Measurements from ENCODE around the gene TACR3.
A peak's percentile ranks its signal among the peaks of the same experiment; 100 is the strongest.
"Not testable (repeated sequence)": the region's sequence is repeated elsewhere in the genome, so short reads cannot be mapped to it uniquely, and the experiment has no call there.

Gene TACR3, protein sequence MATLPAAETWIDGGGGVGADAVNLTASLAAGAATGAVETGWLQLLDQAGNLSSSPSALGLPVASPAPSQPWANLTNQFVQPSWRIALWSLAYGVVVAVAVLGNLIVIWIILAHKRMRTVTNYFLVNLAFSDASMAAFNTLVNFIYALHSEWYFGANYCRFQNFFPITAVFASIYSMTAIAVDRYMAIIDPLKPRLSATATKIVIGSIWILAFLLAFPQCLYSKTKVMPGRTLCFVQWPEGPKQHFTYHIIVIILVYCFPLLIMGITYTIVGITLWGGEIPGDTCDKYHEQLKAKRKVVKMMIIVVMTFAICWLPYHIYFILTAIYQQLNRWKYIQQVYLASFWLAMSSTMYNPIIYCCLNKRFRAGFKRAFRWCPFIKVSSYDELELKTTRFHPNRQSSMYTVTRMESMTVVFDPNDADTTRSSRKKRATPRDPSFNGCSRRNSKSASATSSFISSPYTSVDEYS

DNA sequence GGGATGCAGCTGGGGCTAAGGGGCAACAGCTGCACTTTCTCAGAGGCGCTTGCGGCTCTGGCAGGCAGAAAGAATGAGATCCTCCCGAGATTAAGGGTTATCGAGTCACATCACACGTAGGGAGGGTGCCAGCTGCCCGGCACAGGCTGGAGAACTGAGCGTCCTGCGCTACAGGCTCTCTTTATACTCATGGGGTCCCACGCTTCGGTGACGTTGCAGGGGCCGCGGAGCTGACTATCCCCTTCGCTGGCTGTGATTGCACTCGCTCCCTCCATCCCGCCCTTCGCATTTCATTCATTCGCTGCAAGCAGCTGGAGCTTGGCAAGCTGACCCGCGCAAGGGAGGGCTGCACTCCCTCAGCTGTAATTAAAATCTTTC, at the start of gene TACR3:
Gene TACR3, minus strand, starts transcription at position 156 of the 378 bp plus-strand sequence. CDS start 310 bp downstream, outside the sequence.
- peak; percentile 8 for DNase-seq

DNA sequence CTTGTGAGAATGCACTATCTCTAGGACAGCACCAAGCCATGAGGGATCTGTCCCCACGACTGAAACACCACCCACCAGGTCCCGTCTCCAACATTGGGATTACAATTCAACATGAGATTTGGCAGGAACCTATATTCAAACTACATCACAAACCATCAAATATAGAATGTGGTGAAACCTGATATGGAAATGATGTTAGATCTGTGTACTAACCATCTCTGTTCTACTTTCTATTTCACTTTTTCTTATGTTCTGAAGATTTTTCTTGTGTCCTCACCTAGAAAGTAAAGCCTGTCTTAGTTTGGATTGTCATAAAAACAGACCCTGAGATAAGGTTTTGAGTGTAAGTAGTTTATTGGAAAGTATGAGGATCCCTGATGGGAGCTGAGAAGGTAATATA, 37.8 kb upstream of the TACR3 start:
- DNase-seq: no peak

DNA sequence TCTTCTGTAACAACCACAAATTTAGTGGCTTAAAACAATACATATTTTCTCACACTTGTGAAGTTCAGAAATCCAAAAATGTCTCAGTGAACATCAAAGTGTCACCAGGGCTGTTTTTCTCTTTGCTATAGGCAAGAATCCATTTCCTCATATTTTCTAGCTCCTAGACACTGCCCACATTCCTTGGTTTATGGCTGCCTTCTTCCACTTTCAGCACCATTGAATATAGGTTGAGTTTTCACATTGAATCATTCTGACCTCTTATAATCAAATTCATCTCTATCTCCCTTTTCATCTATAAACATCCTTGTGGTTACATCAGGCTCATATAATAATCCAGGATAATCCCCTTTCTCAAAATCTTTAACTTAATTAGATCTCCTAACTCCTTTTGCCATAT, 37.0 kb upstream of the TACR3 start:
- no peak for DNase-seq

DNA sequence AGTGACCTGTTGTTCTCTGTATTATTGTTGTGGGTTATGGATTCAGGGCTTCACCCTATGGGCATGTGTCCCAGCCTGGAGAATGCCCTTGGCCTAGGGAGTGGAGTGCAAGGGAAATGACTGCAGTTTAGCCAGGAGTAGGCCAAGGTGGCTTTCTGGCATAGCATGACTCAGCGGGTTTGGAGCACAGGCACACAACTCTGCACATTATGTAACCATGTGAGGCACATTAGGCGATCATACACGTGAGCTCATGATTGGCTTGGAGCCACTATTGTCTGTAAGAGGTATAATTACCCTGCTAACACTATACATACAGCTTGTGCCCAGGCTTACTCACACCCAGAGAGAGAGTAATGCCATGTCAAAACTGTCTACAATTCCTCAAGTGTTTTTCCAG, 35.1 kb upstream of the TACR3 start:
- peak; percentile 2 for DNase-seq

DNA sequence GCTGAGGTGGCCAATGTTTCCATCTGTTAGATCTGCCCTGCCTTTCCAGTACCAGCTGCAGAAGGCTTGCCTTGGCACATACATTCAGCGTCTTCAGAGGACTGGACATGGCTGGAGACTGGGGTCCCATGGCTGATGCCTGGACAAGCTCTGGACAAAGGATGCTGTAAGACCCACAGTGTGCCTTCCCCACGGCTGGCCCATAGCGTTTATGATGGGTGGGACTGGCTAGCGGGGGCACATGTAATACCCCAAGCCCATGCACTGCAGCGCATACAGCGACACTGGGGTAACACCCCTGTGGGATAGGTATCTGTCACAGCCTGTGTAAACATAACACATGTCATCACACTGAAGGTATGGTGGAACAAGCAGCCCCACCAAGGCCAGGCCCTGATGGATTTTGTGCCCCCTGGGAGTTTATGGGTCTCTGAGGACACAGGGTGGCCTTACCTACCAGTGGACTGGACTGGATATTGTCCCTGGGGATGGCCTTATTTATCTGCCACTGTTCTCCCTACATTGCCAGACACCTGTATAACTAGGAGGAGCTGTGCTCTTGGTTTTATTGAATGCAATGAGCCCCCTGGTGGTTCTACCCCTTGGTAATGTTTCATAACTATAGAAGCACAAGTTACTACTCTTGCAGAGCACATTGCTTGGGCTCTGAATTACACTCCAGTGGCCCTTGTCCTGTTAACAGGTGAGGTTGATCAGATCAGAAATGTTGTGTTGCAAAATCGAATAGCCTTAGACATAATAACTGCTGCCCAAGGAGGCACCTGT, 34.3 kb upstream of the TACR3 start:
- no peak for DNase-seq

DNA sequence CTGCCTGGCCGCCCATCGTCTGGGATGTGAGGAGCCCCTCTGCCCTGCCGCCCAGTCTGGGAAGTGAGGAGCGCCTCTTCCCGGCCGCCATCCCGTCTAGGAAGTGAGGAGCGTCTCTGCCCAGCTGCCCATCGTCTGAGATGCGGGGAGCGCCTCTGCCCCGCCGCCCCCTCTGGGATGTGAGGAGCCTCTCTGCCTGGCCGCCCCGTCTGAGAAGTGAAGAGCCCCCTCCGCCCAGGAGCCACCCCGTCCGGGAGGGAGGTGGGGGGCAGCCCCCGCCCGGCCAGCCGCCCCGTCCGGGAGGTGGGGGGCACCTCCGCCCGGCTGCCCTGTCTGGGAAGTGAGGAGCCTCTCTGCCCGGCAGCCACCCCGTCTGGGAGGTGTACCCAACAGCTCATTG, 3.4 kb upstream of the TACR3 start:
- DNase-seq: not testable (repeated sequence)

DNA sequence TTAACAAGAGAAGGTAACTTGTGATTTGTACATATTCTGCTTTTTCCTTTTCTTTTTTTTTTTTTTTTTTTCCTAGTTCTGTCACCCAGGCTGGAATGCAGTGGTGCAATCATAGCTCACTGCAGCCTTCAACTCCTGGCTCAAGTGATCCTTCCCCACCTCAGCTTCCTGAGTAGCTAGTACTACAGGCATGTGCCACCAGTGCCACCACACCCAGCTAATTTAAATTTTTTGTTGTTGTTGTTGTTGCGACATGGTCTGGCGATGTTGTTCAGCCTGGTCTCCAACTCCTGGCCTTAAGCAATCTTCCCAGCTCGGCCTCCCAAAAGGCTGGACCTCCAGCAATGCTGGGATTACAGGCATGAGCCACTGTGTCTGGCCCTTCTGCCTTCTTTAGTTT, 1.5 kb upstream of the TACR3 start:
- no peak for DNase-seq

DNA sequence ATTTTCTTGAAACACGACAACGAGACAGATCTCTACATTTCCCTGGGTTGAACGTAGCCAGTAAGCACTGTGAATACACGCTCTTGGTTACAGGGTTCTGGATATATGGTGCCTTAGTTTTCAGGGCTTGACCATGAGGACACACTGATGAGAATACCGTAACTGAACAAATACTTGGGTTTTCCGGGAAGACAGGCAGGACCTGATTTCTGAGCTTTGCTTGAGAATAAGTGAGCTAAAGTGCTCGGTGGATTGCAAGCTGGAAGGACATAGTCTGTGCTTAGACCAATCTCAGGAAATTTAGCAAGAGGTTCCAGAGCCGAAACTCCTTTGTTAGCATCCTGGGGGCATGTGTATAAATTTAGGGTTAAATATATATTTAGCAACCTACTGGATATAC, 876 bp upstream of the TACR3 start:
- DNase-seq: no peak

DNA sequence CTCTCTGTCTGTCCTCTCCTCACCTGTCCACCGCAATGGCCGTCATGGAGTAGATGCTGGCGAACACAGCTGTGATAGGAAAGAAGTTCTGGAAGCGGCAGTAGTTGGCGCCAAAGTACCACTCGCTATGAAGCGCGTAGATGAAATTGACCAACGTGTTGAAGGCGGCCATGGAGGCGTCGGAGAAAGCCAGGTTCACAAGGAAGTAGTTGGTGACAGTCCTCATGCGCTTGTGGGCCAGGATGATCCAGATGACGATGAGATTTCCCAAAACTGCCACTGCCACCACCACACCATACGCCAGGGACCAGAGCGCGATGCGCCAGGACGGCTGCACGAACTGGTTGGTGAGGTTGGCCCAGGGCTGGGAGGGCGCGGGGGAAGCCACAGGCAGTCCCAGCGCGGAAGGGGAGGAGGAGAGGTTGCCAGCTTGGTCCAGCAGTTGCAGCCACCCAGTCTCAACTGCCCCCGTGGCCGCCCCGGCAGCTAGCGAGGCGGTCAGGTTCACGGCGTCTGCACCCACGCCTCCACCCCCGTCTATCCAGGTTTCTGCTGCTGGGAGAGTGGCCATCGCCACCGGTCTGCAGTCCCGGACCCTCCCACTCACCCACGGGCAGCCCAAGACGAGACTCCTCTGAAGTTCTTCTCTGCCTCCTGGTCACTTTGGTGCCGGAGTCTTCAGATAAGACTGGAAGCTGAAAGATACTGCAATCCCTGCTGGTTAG, 518 bp downstream of the TACR3 start:
- DNase-seq: no peak

DNA sequence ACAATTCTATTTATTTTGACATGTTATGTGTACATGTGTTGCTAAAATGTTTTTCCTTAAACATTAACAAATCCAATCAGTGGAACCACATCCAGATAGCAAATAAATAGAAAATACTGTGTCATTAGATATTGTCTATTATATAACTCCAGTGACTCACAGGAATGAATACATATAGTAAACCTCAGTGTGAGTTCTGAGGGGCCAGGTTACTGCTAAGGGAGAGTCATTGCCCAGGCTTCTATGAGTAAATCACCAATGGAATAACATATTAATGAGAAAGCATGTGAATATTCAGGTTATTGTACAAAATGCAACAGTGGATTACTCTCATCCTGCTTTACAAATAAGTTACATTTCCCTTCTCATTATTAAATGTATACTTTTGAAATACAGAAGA, 27.2 kb downstream of the TACR3 start:
- no peak for DNase-seq

DNA sequence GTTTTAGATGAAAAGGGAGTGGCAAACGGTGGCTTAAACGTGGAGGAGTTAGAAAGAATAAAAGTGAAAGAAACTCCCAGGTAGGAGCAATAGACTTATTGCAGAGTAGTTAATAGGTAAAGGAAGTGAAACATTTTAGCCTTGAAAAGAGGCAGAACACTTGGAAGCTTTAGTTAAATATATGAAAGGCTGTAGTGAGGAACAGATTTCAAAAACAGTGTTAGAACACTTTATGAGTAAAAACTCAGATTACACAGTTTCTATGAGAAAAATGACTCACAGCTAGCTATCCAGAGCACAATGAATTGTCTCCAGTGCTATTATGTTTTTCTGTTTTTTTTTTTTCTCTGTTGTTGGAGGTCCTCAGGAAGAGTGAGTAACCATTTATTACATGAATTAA, 45.8 kb downstream of the TACR3 start:
- no peak for DNase-seq

DNA sequence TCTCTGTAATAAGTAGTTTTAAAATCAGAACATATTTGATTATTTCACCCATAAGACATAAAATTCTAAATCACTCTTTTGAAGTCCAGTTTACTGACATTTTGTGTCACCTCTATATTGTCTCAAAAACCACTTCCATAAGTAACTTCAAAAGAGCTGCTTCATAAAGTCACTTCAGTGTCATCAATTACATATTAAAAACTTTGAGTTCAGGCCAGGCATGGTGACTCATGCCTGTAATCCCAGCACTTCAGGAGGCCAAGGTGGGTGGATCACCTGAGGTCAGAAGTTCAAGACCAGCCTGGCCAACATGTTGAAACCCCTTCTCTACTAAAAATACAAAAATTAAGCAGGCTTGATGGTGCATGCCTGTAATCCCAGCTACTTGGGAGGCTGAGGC, 53.0 kb downstream of the TACR3 start:
- DNase-seq: not testable (repeated sequence)

DNA sequence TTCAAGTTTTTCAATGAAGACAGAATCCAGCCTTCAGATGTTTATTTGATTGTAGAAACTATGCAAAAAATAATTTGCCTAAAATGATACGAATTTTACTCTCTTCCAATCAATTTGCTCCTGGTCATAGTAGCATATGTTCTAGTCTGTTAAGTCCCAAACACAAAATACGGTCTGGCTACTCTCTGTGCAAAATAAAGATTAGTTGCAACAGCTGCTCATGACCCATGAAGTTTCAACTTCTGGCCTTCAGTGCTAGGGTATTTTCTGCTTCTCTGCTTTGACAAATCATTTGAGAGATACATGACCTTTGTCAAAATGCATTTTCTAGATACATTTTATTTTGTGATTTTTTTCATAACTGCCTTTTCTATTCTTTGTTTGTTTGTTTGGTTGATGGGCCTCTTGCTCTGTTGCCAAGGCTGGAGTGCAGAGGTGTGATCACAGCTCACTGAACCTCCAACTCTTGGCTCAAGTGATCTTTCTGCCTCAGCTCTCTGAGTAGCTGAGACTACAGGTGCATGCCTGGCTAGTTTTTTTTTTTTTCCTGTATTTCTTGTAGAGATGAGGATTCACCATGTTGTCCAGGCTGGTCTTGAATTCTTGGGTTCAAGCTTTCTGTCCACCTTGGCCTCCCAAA, 55.2 kb downstream of the TACR3 start:
- no peak for DNase-seq

DNA sequence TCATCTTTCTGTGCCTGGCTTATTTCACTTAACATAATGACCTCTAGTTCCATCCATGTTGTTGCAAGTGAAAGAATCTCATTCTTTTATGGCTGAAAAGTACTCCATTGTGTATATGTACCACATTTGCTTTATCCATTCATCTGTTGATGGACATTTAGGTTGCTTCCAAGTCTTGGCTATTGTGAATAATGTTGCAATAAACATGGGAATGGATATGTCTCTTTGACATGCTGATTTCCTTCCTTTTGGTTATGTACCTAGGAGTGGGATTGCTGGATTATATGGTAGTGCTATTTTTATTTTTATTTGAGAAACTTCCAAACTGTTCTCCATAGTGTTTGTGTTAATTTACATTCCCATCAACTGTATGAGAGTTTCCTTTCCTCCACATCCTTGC, 71.2 kb downstream of the TACR3 start:
- DNase-seq: no peak

DNA sequence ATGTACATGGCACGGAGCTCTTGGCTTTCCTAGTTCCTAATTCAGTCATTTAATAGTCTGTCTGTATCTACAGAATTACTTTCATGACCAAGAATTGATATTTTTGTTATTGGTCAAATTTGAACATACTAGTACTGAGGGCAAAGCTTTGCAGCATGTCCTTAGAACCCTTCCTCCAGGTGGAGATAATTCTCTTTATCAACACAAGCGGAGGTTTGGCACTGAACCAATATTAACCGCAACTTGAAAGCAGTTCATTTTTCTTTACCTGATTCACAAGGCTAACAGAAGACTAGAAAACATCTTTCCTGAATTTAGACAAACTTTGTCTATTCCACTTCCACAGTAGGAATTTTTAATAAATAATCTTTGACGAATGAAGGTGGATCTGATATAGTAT, 73.8 kb downstream of the TACR3 start:
- DNase-seq: no peak

DNA sequence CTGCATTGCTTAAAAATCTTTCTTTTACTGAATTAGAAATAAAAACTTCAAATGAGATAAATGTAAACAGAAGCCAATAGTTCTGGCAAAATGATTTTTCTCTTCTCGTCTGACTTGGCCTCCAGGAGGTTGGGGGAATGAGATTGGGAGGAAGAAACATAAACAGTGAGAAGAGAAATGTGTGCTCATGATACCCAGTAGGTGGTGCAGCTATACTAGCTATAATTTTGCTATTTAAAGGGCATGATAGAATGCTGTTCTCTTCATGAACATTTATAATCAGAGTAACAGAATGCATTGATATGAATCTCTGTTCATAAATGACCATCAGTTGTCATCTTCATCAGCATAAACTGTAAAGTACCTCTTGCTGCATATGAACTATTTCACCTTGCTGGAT, 85.5 kb downstream of the TACR3 start:
- DNase-seq: peak; percentile 2

DNA sequence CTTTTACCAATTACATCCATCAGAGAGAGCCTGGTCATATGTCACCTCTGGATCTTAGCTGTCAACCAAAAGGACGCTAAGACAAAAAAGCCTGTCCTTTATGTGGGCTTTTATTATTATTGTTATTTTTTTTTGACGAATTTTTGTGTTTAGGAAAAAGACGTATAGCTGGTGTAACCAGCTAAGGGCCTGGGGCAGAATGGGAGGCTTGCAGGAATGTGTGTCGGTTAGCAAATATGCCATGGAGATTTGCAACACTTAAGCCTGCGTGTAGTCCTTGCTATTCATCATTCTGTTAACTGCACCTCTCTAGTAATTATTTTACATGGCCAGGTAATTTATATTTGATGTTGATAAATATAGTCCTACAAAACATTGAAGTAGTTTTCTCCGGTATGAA, 93.5 kb downstream of the TACR3 start:
- no peak for DNase-seq

DNA sequence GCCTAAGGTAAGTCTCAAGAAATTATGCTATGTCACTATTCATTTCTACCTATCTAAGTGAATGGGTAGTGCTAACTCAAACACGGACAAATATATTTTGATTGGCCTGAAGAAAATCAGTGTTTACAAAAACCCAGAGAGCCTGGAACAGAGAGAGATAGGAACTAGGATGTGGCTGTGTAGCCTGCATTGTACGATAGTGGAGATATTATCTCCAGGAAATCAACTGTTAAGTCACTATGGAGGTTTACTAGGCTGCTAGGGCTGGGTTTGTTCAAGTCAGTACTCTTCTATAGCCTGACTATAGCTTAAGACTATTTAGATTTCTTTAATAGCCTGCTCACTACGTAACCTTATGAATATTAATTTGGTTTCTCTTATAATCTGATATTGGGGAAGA, 127.9 kb downstream of the TACR3 start:
- peak; percentile 59 for DNase-seq

DNA sequence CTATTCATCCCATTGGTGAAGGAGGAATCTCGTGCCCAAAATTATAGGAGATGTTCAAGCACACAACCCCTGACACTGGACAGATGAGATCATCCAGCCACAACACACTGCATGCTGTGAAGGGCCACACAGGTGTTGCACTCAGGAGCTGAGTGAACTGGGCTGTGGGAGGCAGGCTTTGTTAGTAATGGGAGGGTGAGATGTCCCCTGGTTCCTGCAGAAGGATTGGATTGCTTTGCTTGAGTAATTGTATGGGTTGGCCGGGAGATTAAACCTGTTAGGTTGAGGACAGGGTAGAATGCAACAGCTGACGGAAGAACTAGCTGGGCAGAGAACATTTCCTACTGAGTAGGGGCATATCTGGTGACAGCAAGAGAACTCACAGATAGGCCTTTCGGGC, 152.2 kb downstream of the TACR3 start:
- DNase-seq: no peak

DNA sequence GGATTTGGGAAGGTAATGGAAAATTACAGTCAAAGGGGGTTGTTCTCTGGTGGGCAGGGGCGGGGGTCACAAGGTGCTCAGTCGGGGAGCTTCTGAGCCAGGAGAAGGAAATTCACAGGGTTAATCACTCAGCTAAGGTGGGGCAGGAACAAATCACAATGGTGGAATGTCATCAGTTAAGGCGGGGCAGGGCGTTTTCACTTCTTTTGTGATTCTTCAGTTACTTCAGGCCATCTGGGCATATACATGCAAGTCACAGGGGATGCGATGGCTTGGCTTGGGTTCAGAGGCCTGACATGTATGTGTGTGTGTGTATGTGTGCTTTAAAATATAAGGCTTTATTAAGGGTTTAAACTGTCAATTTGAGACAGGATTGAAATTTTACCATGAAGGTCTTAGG, 160.6 kb downstream of the TACR3 start:
- not testable (repeated sequence) for DNase-seq

Measured in hematopoietic multipotent progenitor cell treated with erythropoietin and hydrocortisone succinate and interleukin-3 and kit ligand, for 4 days (in vitro differentiated cells).